Activated CD4-positive, alpha-beta T cell treated with anti-CD3 and anti-CD28 coated beads, Interleukin-2, amount 50 U/mL, for 48 hours (primary cell): ENCODE measurements around the gene HNRNPLL.
"Not testable (repeated sequence)": the region's sequence is repeated elsewhere in the genome, so short reads cannot be mapped to it uniquely, and the experiment has no call there.

Experiments used
- DNase-seq, 2 experiments: peaks; one replicate each; pipeline ENCODE4 v3.0.0-alpha.2; 2020

Gene HNRNPLL

DNA sequence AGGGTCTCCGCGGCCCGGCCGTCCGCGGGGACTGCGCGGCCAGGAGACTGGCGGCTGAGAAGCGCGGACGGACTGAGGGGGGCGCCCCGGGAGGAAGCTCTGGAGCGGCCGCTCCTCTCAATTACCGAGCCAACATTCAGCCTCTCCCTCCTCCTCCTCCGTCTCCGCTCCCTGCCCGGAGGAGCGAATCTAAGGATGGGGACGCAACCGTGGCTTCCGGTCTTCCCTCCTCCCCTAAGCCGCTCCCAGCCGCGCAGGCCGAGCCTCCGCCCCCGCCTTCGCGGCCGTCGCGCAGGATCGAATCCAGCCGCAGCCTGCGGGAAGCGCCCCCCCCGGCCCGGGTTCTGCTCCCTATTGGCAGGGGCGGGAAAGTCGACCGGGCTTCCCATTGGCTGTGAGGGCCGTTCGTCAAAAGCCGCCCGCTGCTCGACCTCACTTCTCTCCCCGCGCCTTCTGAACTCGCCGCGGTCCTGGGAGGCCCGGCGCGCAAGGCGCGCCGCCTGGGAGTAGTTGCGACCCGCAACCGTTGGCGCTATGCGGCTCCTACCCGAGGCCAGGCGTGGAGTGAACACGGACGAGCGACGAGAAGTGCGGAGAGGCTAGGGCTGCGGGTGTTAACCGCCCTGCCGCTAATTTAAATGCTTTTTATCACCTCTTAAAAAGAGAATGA is at the start of gene HNRNPLL:
Gene HNRNPLL (minus strand): TSS at position 197 of the 670 bp plus-strand sequence. CDS start 302 bp downstream, outside the sequence.
- peak; percentile 98 to 99 for DNase-seq

DNA sequence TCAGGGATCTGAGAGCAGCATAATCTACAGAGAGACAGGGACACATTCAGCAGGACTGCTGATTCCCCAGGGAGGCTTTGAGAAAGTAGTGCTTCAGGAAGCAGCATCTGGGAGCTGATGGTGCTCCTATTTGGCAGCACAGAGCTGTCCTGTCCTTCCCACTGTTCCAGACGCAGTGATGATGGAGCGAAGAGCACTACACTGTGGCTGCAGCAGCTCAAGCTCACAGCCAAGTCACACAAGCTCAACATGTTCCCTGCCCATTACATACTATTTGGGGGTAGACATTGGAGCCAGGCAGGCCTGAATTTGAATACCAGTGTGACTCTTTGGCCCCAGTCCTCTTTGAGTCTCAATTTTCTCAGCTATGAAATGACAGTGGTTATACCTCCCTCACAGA is 48.0 kb upstream of the HNRNPLL start:
- no peak for DNase-seq

GRCh38 chr2:38650012-38650411 is 47.3 kb upstream of the HNRNPLL start:
- no peak for DNase-seq

GRCh38 chr2:38649176-38649728 is 46.5 kb upstream of the HNRNPLL start:
- DNase-seq: no peak

DNA sequence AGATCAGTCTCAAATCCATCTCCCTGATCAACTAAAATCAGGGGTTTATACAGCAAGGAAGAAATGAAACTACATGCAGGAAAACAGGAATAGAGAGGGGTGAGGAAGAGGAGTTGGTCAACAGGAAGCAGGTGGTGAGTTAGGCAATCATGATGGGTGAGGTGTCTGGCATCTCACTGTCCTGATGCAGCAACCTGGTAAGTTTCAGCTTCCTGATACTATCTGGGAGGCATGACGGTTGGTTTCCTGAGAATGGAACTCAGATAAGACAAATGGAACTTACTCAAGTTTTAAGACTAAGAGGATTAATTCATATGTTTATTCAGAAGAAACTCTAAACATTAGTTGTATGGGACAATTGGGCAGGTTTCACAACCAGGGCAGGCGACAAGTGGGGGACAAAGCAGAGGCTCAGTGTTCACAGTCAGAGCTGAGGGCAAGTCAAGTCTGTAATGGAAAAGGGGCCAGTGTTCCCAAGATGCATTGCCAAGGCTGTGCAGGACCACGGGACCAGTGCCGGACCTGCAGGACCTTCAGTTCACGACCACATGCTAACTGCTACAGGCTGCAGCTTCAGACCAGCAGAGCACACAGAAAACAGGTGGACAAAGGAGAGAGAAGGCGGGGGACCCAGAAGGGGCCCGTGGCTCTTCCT is 45.5 kb upstream of the HNRNPLL start:
- no peak for DNase-seq

GRCh38 chr2:38643683-38644511 is 41.2 kb upstream of the HNRNPLL start:
- DNase-seq: not testable (repeated sequence)

DNA sequence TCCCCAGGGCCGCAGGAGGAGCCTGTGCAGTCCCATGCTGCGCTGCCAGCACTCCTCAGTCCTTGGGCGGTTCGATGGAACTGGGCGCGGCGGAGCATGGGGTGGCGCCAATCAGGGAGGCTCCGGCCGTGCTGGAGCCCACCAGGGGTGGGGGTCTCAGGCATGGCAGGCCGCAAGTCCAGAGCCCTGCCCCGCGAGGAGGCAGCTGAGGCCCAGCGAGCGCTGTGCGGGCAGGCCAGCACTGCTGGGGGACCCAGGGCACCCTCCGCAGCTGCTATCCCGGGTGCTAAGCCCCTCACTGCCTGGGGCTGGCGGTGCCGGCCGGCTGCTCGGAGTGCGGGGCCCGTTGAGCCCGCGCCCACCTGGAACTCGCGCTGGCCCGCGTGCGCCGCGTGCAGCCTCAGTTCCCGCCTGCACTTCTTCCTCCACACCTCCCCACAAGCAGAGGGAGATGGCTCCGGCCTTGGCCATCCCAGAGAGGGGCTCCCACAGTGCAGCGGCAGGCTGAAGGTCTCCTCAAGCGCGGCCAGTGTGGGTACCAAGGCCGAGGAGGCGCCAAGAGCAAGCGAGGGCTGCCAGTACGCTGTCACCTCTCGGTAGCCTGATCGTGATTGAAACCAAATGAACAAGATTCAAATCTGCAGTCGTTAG is 40.4 kb upstream of the HNRNPLL start:
- DNase-seq: no peak

- DNase-seq: not testable (repeated sequence)
Measured at GRCh38 chr2:38642373-38643017, 39.8 kb upstream of the HNRNPLL start.

DNA sequence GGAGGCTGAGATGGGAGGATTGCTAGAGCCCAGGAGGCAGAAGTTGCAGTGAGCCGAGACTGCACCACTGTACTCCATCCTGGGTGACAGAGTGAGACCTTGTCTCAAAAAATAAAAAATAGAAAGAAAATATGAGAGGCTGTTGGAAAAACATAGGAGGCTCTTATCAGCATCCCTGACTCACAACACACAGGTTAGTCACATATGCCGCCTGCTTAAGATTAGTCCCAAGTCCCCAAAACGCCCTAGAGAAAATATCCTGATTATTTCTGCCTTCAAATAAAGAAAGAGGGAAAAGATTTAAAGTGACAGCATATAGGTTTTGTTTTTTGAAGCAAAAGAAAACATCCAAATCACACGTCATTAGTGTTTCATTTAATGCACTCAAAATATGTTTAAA is 33.3 kb upstream of the HNRNPLL start:
- DNase-seq: no peak

DNA sequence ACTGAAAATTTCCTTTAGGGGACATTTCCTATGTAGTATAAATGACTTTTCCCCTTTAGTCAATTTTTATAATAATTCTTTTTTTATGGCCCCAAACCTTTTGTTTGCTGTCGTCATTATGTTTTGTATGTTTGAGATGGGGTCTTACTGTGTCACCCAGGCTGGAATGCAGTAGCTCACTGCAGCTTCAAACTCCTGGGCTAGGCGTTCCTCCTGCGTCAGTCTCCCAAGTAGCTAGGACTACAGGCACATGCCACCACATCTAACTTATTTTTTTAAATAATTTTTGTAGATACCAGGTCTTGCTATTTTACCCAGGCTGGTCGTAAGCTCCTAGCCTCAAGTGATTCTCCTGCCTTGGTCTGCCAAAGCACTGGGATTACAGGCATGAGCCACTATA is 32.4 kb upstream of the HNRNPLL start:
- no peak for DNase-seq

GRCh38 chr2:38634684-38635083 is 32.0 kb upstream of the HNRNPLL start:
- DNase-seq: no peak

DNA sequence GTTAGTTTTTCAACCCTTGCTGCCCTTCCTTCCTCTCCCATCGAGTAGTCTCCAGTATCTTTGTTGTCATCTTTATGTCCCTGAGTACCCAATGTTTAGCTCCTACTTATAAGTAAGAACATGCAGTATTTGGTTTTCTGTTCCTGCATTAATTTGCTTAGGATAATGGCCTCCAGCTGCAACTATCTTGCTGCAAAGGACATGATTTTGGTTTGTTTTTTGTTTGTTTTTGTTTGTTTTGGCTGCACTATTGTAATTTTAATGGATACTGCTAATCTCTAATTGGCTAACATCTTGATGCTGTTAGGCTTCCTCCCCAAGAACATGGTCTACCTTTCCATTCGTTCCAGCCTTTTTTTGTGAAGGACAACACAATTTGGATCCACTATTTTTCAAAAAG is 31.2 kb upstream of the HNRNPLL start:
- DNase-seq: no peak

- DNase-seq: no peak
Measured at GRCh38 chr2:38632980-38633379, 30.3 kb upstream of the HNRNPLL start.

GRCh38 chr2:38631976-38632375 is 29.2 kb upstream of the HNRNPLL start:
- no peak for DNase-seq

DNA sequence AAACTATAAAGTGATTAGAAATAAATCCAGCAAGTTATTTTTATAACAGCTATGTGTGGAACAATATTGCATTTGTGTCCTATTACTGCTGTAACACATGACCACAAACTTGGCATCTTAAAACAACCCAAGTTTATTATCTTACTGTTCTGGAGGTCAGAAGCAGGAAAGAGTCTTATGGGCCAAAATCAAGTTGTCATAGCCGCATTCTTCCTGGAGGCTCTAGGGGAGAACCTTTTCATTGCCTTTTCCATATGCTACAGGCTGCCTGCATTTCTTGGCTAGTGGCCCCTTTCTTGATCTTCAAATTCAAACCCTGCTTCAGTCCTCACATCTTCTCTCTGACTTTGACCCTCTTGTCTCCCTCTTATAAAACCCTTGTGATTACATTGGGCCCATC is 27.0 kb upstream of the HNRNPLL start:
- DNase-seq: no peak

DNA sequence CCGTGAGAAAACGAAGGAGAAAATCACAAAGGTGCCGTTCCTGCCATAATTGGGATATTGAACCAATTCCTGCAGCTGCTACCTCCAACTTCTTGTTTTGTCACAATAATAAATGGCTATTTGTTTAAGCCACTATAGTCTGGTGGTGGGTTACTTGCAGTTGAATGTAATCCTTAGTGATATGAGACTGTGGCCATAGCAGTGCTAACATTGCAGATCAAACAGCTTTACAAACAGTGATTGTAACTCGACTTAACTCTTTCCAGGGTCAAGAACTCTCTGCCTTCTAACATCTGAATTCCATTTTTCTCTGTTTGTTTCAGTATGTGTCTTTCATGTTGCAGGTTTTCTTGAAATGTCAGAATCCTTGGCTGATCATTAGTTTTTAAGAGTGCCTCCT is 24.7 kb upstream of the HNRNPLL start:
- no peak for DNase-seq

GRCh38 chr2:38626326-38627035 is 23.8 kb upstream of the HNRNPLL start:
- no peak for DNase-seq

GRCh38 chr2:38622210-38622609 is 19.5 kb upstream of the HNRNPLL start:
- no peak for DNase-seq

GRCh38 chr2:38621018-38621417 is 18.3 kb upstream of the HNRNPLL start:
- DNase-seq: no peak

DNA sequence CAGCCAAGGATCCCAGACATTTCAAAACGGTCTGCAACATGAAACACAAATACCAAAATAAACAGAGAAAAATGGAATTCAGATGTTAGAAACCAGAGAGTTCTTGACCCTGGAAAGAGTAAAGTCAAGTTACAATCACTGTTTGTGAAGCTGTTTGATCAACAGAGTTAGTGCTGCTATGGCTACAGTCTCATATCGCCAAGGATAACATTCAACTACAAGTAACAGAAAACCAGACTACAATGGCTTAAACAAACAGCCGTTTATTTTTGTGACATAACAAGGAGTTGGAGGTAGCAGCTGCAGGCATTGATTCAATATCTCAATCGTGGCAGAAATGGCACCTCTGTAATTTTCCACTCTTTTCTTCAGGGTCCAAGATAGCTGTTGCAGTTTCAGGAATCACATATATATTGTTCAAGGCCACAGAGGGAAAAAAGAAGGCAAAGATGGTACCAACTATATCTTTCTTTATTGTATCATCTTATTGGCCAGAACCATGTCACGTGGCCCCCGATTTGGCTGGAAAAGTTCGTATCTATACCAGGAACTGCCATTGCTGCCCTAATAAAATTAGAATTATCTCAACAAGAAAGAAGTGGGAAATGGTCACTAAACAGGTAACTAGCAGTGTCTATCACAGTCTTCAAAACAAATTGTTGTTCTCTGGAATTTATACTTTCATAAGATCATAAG is 17.7 kb upstream of the HNRNPLL start:
- DNase-seq: no peak
